NCI-H2196 (cell line): Measurements from ENCODE around the gene NGEF.
A peak's percentile ranks its signal among the peaks of the same experiment; 100 is the strongest.

Experiments
- DNase-seq: peaks from one replicate; lab custom pipeline; 2025; ENCODE audit not compliant: unreplicated experiment; lab: John Stamatoyannopoulos, UW

The NGEF gene

DNA sequence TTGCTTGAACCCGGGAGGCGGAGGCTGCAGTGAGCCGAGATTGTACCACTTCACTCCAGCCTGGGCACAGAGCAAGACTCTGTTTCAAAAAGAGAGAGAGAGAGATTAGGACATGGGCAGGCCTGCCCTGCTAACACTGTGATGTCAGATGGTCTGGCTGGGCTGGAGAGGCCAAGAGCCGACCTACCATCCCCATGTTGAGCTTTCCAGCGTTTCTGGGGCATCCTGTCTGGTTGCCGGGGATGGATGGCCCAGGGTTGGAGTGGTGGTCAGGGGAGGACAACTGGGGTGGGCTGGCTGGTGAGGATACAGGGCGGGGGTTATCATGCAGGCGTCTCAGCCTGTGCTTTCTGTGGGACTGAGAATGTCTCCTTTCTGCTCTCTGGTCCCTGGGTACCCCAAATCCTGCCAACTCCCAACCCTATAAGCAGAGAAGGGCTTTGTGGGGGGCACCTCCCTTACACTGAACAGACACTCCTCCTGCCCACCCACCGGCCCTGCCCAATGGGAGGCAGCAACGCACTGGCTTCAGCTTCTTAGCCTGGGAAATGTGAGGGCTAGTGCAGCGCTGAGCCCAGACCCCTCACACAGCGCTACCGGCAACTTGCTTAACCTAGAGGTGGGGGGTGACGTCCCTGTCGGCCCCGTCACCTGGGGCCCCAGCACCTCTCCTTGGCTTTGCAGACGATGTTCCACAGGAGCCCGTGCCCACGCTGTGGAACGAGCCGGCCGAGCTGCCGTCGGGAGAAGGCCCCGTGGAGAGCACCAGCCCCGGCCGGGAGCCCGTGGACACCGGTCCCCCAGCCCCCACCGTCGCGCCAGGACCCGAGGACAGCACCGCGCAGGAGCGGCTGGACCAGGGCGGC is 137.6 kb downstream of the NGEF start:
- DNase-seq = peak; percentile 15

DNA sequence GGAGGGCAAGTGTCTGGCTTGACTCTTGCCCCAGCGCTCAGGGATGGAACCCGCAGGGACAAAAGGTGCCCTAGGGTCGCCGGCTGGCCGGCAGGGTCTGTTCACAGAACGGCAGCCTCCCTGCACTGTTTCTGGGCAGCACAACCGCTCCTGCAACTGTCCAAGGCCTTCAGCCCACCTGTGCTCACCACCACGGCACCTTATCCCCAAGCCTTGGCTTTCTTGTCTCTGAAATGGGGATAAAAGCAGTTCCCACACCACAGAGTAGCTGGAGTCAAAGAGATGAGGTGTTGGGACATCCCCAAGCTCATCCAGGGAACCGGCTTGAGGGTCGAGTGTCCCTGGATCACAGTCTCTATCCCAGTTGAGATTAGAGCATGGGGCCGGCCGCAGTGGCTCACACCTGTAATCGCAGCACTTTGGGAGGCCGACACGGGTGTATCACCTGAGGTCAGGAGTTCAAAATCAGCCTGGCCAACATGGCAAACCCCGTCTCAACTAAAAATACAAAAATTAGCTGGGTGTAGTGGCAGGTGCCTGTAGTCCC is 138.3 kb downstream of the NGEF start:
- DNase-seq = no peak

DNA sequence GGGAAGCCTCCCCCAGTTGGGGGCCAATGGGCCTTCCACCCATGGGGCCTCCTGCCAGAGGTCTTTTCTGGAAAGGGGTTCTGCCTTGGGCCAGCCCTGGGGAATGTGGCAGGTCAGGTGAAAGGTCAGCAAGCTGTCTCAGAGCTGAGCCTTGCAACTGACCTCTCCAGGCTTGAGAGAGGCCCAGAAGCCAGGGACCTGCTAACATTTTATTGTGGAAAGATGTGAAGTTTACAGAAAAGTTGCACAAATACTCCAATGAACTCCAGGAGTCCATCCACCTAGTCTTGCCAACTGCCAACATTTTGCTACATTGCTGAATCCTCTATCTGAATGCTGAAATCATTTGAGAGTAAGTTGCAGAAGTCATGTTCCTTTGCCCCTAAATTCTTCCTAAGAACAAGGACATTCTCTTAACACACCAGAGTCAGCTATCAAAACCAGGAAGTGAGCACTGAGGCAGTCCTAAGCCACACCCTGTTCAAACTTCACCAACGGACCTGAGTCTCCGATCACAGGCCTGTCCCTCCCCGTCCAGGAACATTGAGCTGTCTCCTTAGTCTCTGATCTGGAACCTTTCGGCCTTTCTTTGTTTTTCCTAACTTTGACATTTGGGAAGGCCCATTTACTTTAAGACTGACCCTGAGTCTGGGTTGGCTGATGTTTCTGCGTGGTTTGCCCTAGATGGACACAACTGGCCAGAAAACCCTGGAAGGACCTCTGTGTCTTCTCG is 139.0 kb downstream of the NGEF start:
- DNase-seq = no peak

DNA sequence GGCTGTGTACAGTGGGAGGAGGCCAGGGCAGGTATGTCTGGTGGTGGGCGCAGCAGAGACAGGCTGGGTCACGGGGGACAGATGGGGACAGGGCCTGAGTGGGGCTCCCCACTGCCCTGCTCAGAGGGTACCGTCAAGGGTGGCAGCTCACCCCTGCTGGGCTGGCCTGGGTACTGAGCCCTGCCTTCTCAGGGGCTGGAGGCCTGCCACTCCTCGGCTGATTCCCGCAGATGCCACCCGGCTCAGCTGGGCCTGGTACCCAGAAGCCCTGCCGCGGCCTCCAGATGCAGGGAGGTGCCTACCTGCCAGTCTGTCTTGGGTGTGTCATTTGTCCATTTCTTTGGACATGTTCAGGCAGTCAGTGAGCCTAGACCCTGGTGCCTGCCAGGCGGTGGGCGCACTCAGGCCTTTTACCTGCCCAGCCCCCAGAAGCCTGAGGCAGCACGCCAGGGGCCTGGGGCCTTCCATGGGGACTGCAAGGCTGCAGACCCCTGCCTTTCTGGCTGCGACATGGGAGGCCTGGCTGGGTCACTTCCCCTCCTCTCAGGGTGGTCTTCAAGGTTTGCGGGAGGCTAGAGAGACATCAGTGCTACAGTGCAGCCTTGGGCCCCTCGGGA is 139.7 kb downstream of the NGEF start:
- DNase-seq = no peak

DNA sequence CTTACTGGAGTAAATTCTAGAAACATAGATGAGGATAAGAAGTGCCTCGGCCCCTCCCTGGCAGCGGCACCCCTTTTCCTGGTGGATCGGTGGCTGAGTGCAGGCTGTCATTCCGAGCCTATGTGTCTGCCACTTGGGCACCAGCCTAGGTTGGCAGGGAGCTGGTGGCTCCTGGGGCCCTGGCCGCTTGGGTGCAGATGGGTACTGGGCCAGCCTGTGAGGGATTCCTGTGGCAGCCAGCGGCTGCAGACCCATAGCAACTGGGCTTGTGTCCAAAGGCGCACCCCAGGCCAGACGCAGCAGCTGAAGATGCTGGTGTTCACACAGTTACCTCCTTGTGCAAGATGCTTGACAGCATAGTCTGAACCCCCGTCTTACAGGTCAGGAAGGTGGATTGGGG is 140.2 kb downstream of the NGEF start:
- no peak for DNase-seq

DNA sequence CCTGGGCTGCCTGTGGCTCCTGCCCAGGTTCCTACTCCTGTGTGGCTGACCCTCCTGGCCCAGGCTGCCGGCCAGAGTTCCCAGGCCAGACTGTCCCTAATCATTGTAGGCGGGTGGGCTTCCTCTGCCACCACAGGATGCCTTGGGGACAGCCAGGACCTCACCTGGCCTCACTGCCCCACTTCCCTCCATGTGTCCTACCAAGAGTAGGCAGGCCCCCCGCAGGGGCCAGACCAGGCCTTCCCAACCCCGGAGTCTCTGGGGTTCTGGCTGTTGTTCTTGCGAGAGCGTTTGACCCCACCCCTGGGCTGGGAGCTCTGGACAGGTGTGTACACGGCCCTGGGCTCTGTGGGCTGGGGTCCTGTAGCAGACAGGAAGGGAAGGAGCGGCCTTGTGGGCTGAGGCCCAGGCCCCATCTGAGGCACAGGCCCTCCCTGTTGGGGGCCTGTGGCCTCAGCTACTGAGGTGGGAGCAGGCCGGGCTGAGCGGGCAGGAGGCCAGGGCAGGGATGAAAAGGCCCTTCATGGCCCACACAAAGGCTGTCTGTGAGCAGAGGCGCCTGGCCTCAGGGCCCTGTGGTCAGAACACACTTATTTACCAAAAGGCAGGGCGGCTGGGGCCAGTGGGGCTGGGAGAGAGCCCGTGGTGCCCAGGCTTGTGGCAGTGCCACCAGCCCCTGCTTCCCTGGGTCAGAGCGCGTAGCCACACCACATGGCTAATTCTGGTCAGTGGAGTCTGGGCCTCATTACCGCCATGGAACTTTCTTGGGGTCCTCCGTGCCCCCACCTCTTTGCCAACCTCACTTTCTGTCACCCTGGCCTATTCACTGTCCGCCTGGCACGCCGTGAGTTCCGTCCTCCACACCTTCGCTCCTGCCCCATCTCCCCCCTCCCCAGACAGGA is 141.0 kb downstream of the NGEF start:
- no peak for DNase-seq

DNA sequence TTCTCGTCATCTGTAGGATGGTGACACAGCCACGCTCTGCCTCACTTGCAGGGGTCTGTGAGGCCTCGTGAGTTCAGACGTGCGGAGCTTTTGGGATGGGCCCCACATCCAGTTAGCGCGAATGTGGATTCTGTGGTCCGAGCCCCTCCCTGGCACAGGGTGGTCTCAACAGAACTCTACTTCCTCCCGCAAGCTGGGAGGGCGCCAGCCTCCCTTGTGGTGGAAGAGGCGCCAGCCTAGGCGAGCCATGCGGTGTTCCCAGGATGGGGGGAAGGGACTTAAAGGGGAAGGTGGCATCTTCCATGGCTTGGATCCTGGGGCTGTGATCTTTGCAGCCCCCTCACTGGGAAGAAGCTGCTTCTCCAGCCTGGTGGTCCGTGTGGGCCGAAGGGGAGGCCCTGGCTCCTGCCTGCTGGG is 141.6 kb downstream of the NGEF start:
- DNase-seq = no peak

DNA sequence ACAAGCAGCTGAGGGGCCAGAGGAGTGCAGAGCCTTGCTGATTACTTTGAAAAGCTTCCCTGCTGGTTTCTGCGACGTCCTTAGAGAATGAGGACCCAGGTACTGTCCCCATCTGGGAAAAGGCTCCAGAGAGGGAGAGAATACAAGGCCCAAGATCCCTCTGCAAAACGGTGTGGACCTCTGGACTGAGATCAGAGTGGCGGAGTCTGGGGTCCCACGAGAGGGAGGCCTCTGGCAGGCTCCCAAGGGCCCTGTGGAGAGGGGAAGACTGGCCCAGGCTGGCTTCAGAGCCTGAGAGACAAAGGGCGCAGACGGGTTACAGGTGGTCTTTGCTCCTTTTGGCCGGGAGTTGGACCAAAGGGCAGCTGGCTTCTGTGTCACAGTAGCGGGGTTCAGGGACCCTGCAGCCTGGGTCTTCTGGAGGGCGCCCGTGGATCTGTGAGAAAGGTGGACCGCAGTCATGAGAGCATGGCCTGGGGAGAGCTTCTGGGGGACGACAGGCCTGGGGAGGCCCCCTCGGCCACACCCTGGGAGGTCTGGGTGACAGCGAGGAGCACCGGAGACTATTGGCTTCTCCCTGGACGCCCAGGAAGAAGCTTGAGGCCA is 142.2 kb downstream of the NGEF start:
- no peak for DNase-seq

DNA sequence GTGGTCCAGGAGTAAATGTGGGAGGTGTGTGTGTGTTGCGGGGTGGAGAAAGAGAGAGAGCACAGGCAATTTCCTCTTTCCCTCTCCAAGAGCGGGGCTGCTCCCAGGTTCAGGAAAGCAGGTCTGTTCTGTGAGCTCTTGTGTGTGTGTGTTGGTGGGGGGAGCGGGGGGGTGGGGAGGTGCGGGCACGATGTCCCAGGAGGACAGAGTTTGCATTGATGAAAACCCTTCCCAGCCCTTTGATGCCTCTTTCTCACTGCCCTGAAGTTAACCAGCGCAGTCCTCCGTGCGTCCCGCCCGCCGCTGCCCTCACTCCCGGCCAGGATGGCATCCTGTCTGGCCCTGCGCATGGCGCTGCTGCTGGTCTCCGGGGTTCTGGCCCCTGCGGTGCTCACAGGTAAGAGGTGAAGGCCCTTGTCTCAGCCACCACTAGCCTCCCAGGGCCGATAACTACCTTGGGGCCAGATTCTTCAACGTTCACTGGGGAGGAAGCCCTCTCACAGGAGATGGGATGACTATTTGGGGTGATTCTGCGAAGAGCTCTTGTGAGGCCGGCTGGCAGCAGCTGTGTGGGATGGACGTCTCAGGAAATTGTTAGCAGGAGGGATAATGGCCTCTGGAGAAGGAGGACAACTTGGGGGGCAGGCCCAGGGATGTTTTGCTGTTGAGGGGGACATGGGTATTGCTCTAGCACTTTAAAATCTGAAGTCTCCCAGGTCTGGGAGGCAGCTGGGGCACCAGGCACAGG is 142.9 kb downstream of the NGEF start, which contains the start of gene SNORC:
TSS of gene SNORC (plus strand) at position 247 of the 748 bp plus-strand sequence. CDS start at position 325, 78 bp downstream.
- no peak for DNase-seq

DNA sequence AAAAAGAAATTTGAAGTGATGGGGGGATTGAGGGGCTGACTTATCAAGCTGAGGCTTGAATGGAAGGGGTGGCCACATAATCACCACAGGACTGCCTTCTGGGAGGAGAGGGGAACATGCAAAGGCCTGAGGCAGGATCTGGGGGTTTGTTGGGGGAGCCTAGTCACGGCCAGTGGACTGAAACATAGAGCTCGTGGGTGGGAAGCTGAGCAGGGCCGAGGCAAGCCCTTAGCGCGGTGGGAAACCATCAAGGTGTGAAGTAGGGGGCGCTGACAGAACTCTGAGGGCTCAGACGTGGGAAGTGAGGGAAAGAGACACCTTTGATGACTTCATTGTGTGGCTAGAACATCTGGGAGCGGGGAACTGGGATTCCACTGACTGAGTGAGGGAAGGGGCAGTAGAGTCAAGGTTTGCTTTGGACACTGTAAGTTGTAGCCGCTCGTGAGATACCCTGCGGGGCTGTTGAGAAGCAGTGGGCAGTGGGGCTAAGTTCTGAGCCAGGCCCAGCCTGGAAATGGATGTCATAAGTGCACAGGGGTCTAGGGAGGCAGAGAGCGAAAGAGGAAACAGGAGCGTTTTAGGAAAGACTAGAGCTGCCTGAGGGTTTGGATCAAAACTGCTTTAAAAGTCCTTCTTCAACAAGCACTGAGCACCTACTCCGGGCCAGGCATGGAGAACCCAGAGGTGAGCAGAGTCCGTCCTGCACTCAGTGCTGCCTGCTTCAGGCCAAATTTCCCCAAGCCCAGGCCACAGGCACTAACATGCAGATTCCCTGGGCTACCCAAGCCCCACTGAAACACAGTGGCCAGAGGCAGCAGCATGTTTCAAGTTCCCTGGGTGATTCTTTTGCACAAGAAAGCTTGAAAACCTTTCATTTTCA is 143.7 kb downstream of the NGEF start:
- DNase-seq = no peak

DNA sequence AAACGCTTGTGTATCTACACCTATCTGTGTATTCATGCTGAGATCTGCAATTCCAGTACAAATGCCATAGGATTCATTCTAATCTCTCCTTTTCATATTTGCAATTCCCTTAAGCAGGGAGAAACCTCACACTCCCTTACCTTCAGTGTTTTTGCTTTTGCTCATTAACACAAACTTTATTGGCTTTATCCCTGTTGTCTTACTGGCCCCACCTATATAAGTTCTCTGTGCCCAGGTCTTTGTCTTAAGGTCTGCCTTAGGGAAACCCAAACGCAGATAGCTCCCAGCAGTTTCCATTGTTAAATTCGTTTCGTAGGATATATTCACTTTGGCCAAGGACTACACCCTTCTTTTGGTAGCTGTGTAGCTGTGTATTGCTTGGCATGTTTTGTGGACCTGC is 147.0 kb downstream of the NGEF start:
- no peak for DNase-seq

DNA sequence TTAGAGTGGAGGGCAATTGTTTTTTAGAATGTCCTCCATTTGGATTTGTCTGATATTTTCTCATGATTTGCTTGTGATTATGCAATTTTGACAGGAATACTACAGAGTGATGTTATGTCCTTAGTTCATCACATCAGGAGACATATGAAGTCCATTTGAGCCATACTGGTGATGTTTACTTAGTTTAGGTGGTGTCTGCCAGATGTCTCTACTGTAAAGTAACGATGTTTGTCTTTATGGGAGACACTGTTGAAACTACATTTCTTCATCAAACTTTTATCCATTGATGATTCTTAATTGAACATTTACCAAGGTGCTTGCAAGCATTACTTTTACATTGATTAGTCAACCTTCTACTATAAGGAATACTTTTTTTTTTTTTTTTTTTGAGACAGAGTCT is 147.9 kb downstream of the NGEF start:
- DNase-seq = no peak

DNA sequence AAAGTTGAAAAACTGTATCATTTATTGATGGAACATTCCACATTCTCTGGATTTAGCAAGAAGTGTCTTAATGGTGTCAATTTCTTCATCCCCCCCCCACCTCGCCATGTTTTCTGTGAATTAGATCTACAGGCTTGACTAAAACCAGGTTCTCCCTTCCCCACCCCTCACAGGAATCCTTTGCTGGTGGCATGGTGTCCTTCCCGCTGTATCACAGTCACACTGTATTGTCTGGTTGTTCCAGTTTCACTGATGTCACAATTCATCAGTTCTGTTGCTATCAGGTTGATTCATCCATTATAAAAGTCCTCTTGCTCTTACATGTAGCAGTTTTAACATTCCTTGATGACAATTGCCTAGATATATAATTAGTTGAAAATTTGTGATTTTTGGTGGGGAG is 149.1 kb downstream of the NGEF start:
- no peak for DNase-seq

DNA sequence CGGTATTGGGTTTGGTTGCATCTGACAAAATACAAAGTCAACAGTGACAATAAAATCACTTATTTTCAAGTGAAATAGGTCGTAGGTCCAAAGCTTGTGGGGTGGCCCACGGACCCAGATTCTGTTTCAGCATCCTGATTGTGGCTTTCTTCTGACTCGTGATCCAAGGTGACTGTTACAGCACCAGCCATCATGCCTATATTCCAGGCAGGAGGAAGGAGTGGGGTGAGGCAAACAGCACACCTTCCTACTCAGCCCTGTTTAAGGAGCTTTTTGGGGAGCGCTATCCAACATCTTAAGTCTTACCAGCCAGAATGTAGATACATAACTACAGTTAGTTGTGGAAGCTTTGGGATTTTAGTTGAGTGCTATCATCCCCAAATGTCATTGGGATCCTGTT is 151.7 kb downstream of the NGEF start:
- DNase-seq = no peak

DNA sequence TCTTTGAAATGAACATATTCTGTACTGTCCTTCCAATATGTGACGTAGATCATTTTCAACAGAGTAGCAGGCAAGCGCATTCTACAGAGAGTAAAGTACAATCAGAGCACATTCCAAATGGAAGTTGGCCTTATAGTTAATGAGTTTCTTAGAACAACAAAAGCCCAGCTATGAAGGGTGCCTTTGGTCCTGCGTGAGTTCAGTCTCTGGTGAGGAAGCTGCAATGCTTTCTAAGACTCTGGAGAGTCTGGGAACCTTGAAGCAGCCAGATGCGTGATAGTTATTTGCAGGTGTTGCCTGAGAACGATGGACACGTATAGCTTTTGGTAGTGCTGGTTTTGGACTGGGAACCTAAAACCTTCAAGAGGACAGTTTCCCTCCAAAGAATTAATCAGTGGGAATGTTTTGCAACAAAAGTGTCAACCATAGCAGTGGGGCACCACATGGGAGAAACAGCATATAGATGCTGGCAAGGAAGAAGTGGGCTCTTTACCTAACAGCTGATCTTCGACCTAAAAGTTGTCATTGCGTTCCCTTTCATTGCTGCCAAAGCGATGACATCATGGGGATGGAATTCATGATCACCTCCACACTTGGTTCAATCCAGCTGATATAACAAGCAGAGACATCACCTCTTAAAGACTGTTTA is 152.3 kb downstream of the NGEF start:
- no peak for DNase-seq

DNA sequence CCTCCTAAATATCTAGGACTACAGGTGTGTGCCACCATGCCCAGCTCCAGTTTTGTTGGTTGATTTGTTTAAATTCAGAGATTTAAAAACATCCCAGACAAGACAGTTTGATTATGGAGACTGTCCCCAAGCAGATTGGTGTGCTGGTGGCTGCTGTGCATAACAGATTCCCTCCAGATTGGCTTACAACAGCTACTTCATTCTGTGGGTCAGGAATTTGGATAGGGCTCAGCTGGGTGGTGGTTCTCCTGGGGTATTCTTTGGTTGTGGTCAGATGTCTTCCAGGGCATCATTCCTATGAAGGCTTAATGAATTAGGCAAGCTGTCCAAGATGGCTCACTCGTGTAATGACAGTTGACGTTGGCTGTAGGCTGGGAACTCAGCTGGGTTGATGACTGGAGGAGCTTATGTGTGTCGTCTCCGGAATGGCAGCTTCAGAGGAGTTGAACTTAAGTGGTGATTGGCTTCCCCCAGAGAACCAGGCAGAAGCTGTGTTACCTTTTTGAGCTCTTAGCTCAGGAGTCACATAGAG is 153.6 kb downstream of the NGEF start:
- no peak for DNase-seq

DNA sequence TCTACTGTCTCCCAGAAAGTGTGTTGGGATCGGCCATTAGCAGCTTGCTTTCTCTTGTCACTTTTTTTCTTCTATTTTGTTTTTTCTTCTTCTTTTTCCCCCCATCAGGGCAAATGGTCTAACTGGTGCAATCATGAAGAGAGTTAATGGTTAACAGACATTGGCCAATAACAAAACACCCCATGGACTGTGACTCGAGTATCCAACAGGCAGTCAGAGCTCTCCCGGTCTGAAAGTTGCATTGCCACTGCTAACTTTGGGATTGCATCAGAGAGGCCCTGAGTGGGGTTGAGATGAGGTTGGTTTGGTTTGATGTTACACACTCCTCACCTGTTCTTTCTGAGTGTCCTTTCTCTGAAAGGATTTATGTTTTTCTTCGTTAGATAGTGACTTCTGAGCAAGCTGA is 155.9 kb downstream of the NGEF start:
- no peak for DNase-seq

DNA sequence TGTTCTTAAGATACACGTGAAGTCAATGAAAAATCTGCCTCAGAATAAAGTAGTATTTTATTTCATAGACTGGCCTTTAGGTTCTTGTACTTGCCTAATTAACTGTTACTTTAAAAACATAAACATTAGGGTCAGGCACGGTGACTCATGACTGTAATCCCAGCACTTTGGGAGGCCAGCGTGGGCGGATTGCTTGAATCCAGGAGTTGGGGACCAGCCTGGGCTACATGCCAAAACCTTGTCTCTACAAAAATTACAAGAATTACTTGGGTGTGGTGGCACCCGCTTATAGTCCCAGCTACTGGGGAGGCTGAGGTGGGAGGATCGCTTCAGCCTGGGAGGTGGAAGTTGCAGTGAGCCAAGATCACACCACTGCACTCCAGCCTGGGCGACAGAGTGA is 159.0 kb downstream of the NGEF start:
- no peak for DNase-seq
